NOMO-1 treated with DMSO at 0.1 percent for 48 hours (cell line): ENCODE data around the gene REEP5.
A peak's percentile ranks its signal among the peaks of the same experiment; 100 is the strongest.
"Not testable (repeated sequence)": the region's sequence is repeated elsewhere in the genome, so short reads cannot be mapped to it uniquely, and the experiment has no call there.

Experiments used
- DNase-seq: peaks from one replicate; lab custom pipeline; 2025; ENCODE audit not compliant: unreplicated experiment; lab: John Stamatoyannopoulos, UW

The REEP5 gene

DNA sequence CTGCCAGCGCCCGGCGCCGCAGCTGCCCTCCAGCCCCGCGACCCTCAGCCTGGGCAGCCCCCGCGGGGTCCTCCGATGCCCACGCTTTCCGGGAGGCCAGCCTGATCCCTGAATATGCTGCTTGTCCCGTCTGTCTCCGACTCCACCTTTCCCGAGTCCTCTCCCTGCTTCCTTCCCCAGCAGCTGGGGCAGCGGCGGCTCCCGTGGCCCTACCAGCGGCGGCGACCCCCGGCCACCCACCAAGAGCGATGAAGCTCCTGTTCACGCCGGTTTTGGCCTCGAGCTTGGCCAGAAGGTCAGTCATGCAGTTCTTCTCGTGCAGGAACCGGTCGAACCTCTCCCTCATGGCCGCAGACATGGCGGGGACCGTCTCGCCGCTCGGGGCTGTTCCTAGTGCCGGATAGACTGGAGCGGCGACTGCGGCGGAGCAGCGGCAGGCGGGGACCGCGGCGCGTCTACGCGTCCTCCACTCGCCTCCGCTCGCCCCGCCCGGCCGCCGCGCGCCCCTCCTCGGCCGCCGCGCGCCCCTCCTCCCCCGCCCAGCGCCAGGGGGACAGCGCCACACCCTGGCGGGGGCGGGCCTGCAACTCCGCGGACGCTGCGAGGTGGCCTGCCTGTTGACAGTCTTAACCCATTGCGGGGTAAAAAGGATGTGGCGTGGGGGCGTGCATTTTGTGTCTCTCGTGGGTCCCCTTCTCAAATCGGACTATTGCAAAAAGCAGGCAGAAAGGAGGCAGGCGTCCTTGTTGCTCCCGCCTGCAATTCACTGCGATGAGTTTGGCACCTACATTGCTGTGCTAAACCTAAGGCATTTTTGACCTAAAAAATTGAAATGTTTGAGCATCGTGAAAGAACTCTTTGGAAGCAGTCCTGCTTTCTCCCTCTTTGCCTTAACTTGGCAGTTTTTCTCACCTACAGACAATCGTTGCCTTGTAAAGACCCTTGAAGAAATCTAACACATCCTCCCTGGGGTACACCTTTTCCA lies at the start of gene REEP5:
Gene REEP5, minus strand, starts transcription at position 395 of the 985 bp plus-strand sequence. Its CDS starts 37 bp downstream, at position 358.
- DNase-seq: peak; percentile 87

DNA sequence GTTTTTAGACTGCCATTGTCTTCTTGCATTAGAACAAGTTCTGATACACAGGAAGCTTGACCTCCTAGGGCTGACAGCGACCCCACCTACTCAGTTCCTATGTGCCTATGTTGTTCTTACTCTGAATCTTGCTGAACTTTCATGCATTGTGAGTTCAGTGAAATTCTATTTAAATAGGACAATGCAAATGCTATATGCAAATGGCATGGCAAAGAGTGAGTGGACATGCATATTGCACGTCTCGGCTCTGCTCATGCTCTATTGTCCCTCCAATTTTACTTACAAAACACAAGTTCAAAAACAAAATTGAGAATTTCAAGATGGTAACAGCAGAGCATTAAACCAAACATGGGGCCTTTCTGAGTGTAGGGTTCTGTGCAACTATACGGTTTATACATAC lies 49.2 kb upstream of the REEP5 start:
- no peak for DNase-seq

DNA sequence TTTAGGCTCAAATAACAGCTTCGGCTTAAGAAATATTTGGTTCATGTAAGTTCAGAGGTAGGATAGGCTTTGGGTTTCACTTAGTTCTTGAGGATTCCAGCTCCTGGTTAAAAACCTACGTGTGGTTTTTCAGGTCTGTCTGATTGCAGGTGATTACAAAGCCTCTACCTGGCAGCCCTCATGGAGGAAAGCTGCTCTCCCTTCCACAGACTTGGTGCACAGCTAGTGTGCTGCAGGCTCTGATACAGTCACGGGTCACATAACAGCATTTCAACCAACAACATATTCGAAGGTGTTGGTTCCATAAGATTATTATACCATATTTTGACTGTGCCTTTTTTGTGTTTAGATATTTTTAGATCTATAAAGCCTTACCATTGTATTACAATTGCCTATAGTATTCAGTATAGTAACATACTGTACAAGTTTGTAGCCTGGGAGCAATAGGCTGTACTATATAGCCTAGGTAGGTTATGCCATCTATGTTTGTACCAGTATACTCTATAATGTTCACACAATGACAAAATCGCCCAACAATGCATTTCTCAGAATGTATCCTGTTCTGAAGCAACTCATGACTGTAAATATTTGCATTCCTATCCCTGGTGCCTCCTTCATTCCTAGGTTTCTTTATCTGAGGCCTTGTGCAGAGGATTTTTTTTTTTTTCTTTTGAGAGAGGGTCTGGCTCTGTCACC lies 46.5 kb upstream of the REEP5 start:
- DNase-seq: no peak

DNA sequence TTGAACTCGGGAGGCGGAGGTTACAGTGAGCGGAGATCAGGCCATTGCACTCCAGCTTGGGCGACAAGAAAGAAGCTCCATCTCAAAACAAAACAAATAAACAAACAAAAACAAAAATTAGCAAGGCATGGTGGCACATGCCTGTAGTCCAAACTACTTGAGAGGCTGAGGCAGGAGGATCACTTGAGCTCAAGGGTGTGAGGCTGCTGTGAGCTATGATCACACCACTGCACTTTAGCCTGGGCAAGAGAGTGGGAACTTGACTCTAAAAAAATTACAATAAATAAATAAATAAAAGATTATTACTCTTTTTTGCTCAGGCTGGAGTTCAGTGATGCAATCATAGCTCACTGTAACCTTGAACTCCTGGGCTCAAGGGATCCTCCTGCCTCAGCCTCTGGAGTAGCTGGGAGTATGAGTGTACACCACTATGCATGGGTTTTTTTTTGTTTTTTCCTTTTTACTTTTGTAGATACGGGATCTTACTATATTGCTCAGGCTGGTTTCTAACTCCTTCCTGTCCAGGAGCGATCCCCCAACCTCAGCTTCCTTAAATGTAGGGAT lies 45.6 kb upstream of the REEP5 start:
- no peak for DNase-seq

DNA sequence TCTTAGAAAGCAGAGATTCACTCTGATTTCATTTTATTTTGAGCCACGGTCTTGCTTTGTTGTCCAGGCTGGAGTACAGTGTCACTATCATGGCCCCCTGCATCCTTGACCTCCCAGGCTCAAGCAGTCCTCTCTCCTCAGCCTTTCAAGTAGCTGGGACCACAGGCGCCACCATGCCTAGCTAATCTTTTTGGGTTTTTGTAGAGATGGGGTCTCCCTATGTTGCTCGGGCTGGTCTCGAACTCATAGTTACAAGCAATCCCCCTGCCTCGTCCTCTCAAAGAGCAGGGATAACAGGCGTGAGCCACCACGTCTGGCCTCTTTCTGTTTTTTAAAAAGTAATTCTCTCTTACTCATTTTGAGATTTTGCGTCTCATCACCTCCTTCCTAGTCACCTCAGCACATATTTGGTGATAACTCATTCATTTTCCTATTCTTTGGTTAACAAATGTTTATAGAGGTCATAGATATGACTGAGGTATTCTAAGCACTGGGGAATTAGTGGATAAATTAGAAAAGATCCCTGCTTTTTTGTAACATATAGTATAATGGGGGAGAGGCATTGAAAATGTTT lies 43.8 kb upstream of the REEP5 start:
- no peak for DNase-seq

DNA sequence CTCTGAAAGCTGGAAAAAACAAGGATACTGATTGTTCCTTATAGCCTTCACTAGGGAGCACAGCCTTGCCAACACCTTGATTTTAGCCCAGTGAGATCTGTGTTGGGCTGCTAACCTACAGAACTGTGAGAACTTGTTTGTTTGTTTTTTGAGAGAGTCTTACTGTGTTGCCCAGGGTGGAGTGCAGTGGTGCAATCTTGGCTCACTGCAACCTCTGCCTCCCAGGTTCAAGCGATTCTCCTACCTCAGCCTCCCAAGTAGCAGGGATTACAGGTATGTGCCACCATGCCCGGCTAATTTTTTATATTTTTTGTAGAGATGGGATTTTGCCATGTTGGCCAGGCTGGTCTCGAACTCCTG lies 41.3 kb upstream of the REEP5 start:
- DNase-seq: not testable (repeated sequence)

DNA sequence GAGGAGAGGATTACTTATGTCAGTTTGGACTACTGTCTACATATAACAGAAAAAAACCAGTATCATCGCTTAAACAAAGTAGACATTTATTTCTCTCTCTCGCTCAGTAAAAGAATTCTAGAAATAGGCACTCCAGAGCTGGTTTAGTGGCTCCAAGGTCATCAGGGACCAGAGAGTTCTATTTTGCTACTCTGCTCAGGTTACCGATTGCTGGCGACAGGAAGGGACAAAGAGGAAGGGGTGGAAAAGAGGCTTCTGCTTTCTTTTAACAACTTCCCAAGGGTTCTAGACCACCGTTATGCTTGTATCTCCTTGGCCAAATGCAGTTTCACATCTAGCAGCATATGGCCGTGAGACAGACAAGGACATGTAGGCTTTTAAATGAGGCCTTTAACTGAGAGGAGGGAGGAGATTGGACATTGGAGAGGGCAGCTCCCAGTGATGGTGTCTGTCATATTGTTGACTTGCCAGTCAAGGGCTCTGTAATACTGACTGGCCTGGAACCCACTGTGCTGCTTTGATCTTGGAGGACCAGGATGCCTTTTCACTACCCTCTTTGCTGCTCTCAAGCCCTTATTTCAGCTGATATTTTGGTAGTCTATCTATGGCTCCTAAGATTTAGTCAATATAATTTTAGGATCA lies 39.0 kb upstream of the REEP5 start:
- DNase-seq: peak; percentile 4

DNA sequence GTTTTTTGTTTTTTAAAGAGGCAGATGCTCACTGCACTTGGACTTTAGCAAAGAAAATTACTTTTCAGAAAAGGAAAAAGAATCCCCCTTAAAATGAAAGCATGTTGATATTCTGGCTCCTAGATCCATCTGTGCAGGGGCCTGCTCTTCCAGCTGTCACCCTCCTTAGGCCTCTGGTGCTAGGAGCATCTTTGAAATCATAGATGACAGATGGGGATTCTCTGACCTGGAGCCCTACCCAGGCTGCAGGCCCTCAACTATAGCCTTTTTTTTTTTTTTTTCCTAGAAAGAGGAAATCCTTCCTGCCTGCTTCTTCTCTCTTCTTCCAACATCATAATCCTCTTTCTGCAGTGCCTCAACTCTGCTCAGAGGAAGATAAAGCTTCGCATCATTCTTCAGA lies 38.3 kb upstream of the REEP5 start:
- DNase-seq: no peak

DNA sequence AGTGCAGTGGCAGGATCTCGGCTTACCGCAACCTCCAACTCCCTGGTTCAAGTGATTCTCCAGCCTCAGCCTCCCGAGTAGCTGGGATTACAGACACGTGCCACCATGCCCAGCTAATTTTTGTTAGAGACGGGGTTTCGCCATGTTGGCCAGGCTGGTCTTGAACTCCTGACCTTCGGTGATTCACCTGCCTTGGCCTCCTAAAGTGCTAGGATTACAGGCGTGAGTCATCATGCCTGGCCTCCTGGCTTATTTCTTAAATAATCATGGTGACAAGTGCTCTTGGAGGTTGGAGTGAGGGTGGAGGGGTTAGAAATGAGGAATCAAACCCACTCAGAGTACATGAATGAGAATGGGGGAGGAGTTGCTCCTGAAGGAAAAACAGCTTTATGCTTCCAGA lies 37.8 kb upstream of the REEP5 start:
- not testable (repeated sequence) for DNase-seq

DNA sequence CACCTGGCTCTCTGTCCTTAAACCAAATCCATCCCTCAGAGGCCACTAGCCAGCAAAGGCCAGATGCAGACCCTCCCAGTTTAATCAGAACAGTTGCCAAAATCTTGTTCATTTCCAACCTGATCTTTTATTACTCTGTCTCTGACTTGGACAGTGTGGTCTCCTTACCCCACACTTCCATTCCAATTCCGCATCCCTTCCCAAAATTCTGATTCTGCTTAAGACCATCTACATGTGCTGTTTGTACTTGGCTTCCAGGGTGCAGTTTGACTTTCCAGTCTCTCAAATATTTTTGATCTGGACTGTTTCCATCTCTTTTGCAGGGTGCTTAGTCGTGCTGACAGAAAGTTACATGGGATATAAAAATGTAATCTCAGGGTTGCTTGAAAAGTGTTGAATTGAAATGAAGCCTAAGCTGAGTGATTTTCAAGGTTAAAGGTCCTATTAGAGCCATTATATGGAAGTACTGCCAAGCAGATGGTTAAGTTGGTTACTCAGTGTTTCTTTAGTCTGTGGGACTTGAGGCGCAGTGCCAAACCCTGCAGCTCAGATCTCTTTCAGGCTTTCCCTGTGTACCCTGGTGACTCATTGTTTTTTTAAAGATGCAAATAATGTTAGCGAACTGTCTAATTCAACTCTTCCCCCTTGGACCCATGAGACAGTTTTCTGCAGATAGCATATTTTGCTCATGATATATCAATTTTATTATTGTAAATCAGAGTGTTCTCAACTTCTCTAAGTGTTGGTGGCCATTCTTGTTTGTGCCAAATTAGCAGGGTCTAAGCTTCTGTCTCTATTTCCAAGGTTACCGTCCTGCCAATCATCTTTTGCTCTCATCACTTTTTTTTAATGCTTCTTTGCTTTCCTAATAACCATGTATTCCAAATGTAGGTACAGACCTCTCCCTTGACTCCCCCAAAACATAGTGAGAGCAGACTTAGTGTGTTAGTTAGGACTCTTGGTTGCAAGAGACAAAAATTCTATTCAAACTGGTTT lies 36.4 kb upstream of the REEP5 start:
- DNase-seq: no peak

DNA sequence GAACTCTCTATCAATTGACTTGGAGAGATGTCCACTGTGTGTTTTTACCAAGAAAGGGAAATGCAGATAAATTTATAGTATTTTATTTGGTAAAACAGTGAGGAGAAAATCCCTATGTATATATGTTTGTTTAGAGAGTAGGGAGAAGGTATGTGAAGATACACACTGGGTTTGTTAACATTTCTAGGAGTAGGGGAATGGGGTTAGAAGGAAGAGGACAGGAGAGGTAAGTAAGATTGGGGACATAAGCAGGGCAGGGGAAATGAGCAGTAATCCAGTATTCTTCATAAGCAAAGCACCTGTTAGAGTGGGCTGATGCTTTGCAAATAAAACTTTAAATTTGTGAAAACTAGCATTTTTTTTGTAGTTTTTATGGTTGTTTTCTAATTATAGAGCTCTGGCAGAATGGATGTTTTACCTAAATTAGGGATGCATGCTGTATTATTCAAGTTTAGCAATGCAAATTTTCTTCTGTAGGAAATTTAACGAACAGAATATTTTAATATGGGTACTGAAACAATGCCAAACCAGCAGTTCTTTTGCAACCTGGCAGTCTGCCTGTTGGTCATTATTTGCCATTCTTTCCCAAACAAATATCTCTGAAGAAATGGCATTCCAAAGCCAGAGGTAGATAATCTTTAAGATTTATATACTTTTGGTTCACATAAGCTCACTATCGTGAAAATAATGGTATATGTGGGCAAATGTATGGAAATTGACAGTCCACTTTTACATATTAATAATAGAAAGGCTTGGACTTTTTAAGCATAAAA lies 35.2 kb upstream of the REEP5 start:
- no peak for DNase-seq

DNA sequence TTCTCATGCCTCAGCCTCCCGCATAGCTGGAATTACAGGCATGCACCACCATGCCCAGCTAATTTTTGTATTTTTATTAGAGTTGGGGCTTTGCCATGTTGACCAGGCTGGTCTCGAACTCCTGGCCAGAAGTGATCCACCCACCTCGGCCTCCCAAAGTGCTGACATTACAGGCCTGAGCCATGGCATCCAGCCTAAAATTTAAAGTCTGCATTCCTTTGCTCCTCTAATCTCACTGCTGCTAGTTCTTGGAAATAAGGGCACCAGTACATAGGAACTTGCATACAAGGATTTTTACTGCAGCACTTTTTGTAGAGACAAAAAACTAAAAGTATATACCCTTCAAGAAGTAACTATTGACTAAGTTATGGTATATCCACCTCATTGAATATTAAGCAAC lies 34.6 kb upstream of the REEP5 start:
- no peak for DNase-seq

DNA sequence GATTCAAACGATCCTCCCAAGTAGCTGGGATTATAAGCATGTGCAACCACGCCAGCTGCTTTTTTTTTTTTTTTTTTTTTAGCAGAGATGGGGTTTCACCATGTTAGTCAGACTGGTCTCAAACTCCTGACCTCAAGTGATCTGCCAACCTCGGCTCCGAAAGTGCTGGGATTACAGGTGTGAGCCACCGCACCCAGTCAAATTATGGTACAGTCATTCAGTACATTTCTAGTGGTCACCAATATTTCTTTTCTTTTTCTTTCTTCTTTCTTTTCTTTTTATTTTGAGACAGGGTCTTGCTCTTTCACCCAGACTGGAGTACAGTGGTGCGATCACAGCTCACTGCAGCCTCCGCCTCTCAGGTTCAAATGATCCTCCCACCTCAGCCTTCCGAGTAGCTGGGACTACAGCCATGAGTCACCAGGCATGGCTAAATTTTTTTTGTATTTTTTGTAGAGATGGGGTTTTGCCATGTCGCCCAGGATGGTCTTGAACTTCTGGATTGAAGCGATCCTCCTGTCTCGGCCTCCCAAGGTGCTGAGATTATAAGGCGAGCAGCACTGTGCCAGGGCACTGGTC lies 29.2 kb upstream of the REEP5 start:
- no peak for DNase-seq

DNA sequence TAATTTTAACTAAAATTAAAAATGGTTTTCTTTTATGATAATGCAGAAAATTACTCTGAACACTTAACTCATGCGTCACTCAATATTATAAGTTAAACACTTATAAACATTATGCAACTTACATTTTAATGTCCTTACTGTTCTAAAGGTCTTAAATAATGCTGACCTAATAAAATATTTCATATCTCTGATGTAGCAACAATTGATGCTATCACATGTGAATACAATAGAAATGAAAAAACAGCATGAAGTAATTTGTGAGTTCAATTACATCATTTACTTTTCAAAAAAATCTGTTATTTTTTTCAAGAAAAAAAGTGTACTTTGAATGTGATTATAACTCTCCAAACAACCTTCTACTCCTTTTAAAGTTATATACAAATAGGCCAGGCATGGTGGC lies 26.4 kb upstream of the REEP5 start:
- DNase-seq: no peak

DNA sequence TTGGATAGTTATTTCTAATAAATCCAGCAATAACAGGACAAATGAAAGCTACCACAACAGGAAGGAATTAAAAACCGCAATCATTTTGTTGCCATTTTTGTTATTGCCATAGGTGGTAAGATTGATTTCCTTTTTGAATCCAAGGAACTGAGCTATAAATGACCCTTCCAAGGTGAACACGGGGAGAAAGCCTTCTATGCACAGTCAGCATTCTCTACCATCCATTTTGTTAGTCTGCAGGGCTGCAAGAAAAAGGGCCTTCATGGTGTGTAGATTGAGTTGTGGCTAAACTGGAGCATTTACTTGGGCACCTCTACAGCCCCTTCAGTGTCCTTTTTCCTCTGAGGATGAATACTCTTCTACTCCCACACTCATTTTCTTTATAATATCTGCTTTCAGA lies 18.6 kb upstream of the REEP5 start:
- no peak for DNase-seq

DNA sequence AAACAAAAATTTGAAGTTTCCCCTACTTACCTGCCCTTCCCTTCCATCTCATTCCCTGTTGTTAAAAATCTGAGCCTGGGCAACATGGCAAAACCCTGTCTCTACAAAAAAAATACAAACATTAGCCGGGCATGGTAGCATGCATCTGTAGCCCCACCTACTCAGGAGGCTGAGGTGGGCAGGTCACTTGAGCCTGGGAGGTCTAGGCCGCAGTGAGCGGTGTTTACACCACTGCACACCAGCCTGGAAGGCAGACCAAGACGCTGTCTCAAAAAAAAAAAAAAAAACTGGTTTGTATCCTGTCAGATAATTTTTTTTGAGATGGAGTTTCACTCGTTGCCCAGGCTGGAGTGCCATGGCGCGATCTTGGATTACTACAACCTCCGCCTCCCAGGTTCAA lies 16.3 kb upstream of the REEP5 start:
- no peak for DNase-seq

DNA sequence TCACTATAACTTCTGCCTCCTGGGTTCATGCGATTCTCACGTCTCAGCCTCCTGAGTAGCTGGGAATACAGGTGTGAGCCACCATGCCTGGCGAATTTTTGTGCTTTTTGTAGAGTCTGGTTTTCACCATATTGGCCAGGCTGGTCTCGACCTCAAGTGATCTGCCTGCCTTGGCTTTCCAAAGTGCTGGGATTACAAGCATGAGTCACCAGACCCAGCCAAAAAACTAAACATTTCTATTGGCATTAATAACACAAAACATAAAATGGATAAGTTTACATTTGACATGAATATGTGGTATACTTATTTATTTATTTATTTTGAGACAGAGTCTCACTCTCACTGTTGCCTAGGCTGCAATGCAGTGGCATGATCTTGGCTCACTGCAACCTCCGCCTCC lies 13.6 kb upstream of the REEP5 start:
- DNase-seq: no peak

DNA sequence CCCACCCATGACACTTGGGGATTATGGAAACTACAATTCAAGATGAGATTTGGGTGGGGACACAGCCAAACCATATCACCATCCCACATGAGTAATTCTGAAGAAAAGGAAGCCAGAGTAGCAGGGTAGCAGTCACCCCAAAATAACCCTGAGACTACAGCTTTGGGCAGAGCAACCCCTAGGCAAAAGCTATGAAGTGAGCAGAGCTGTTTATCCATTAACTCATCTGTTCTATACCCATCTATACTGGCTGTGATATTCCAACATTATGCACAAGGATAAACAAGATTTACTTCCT lies 12.3 kb upstream of the REEP5 start:
- DNase-seq: no peak
